IMR-90 (cell line): ENCODE results near the gene TENM4. TPM values are rescaled to one million over a fixed set of nuclear protein-coding genes. Genes with fewer than 3 reads are reported as not detected.

Experiments used
- ATAC-seq: fragments of 200-7000 bp; cut with Tn5 transposase; 2 replicates; pipeline ENCODE4 v1.9.1; 2020; ENCODE audit warnings: low read depth, mild to moderate bottlenecking, moderate library complexity
- BruUV-seq: library from RNA; stranded (reverse); fragments of 400-500 nt; replicated peaks from 2 replicates; lab custom pipeline; 2021; lab: Mats Ljungman, UMichigan
- CTCF ChIA-PET: fragments of 300-600 bp; formaldehyde crosslinking; extraction: SDS; loops from one replicate; lab custom pipeline; 2021; ENCODE audit warnings: antibody characterized with exemption; lab: Yijun Ruan, JAX
- POLR2A ChIA-PET: fragments of 300-600 bp; sonication (Branson Sonifier 250); formaldehyde crosslinking; loops from one replicate; lab custom pipeline; 2022; ENCODE audit warnings: antibody characterized with exemption; ENCODE audit not compliant: unreplicated experiment; lab: Charles Lee
- DNase-seq: peaks from one replicate; pipeline ENCODE4 v3.0.0; 2013
- H2AFZ ChIP-seq: replicated peaks from 2 replicates; pipeline ENCODE3; 2013; ENCODE audit warnings: low read length, mild to moderate bottlenecking; ENCODE audit not compliant: poor library complexity
- H2AK5ac ChIP-seq: 2 replicates; pipeline ENCODE4 v1.6.1; 2013; ENCODE audit warnings: low read depth, low read length, inconsistent platforms
- H2AK9ac ChIP-seq: replicated peaks from 2 replicates; pipeline ENCODE3; 2013; ENCODE audit warnings: mild to moderate bottlenecking, low read depth, low read length, moderate library complexity; ENCODE audit not compliant: poor library complexity
- H2BK120ac ChIP-seq: 2 replicates; pipeline ENCODE4 v1.6.1; 2013; ENCODE audit warnings: low read depth, low read length, inconsistent platforms
- H2BK15ac ChIP-seq: 3 replicates; pipeline ENCODE4 v1.6.1; 2013; ENCODE audit warnings: low read depth, low read length, inconsistent platforms
- H2BK20ac ChIP-seq: 2 replicates; pipeline ENCODE4 v1.6.1; 2013; ENCODE audit warnings: low read depth, mild to moderate bottlenecking, inconsistent platforms, low read length, moderate library complexity
- H2BK5ac ChIP-seq: 2 replicates; pipeline ENCODE4 v1.6.1; 2013; ENCODE audit warnings: mild to moderate bottlenecking, low read depth, low read length, inconsistent platforms; ENCODE audit not compliant: poor library complexity, severe bottlenecking
- H3K14ac ChIP-seq: replicated peaks from 2 replicates; pipeline ENCODE4 v1.6.1; 2013; ENCODE audit warnings: low read depth, low read length, inconsistent platforms
- H3K18ac ChIP-seq: 2 replicates; pipeline ENCODE4 v1.6.1; 2013; ENCODE audit warnings: low read depth, low read length, control low read depth
- H3K23ac ChIP-seq: 2 replicates; pipeline ENCODE4 v1.6.1; 2013; ENCODE audit warnings: low read depth, low read length, inconsistent platforms
- H3K27ac ChIP-seq: 2 replicates; pipeline ENCODE4 v1.5.1; 2013; ENCODE audit warnings: mild to moderate bottlenecking, control low read depth, low read length; ENCODE audit not compliant: insufficient read depth
- H3K27me3 ChIP-seq: 2 replicates; pipeline ENCODE4 v1.6.1; 2013; ENCODE audit warnings: low read length; ENCODE audit not compliant: control insufficient read depth, insufficient read depth
- H3K36me3 ChIP-seq: 2 replicates; pipeline ENCODE4 v1.6.1; 2013; ENCODE audit warnings: low read length, mixed read lengths; ENCODE audit not compliant: control insufficient read depth, insufficient read depth
- H3K4ac ChIP-seq: 2 replicates; pipeline ENCODE4 v1.6.1; 2013; ENCODE audit warnings: low read depth, low read length, inconsistent platforms
- H3K4me1 ChIP-seq: 2 replicates; pipeline ENCODE4 v1.6.1; 2013; ENCODE audit warnings: low read length, mixed read lengths; ENCODE audit not compliant: control insufficient read depth, insufficient read depth
- H3K4me2 ChIP-seq: 2 replicates; pipeline ENCODE4 v1.6.1; 2013; ENCODE audit warnings: low read depth, mild to moderate bottlenecking, control low read depth, low read length, moderate library complexity
- H3K4me3 ChIP-seq: 2 replicates; pipeline ENCODE4 v1.5.1; 2013; ENCODE audit warnings: low read depth, mild to moderate bottlenecking, control low read depth, low read length, moderate library complexity; ENCODE audit not compliant: insufficient read depth
- H3K56ac ChIP-seq: 2 replicates; pipeline ENCODE4 v1.6.1; 2013; ENCODE audit warnings: low read length, inconsistent platforms; ENCODE audit not compliant: insufficient read depth; ENCODE audit errors: extremely low read depth
- H3K79me1 ChIP-seq, 2 experiments: 2 replicates each; pipeline ENCODE4 v1.6.1; 2013; ENCODE audit warnings: low read length in 2 of 2, inconsistent platforms in 1 of 2, low read depth in 1 of 2
- H3K9ac ChIP-seq: 2 replicates; pipeline ENCODE4 v1.6.1; 2013; ENCODE audit warnings: low read depth, low read length, control low read depth
- H3K9me1 ChIP-seq: 2 replicates; pipeline ENCODE4 v1.6.1; 2013; ENCODE audit warnings: low read length, inconsistent platforms; ENCODE audit not compliant: insufficient read depth
- H3K9me3 ChIP-seq: 2 replicates; pipeline ENCODE4 v1.6.1; 2013; ENCODE audit warnings: low read length; ENCODE audit not compliant: control insufficient read depth, insufficient read depth
- H4K20me1 ChIP-seq: 2 replicates; pipeline ENCODE4 v1.6.1; 2013; ENCODE audit warnings: low read length, inconsistent platforms; ENCODE audit not compliant: insufficient read depth
- H4K5ac ChIP-seq: 2 replicates; pipeline ENCODE4 v1.6.1; 2013; ENCODE audit warnings: mild to moderate bottlenecking, low read depth, low read length, control low read depth
- H4K8ac ChIP-seq, 2 experiments: 2 replicates each; pipeline ENCODE4 v1.6.1; 2013; ENCODE audit warnings: low read depth in 2 of 2, low read length in 2 of 2, control low read depth in 1 of 2, inconsistent platforms in 1 of 2
- H4K91ac ChIP-seq: 2 replicates; pipeline ENCODE4 v1.6.1; 2013; ENCODE audit warnings: low read depth, low read length, inconsistent platforms; ENCODE audit not compliant: insufficient read depth
- CEBPB ChIP-seq: IDR thresholded peaks from 2 replicates; pipeline ENCODE4 v1.6.1; 2012; ENCODE audit warnings: low read depth, low read length, improper control_type of control experiment
- CHD1 ChIP-seq: IDR thresholded peaks from 2 replicates; pipeline ENCODE4 v1.6.1; 2012; ENCODE audit warnings: low read depth, low read length, improper control_type of control experiment
- MAFK ChIP-seq: IDR thresholded peaks from 2 replicates; pipeline ENCODE4 v1.6.1; 2012; ENCODE audit warnings: low read depth, low read length, improper control_type of control experiment
- MAZ ChIP-seq: IDR thresholded peaks from 2 replicates; pipeline ENCODE4 v1.6.1; 2012; ENCODE audit warnings: low read depth, mild to moderate bottlenecking, low read length, improper control_type of control experiment, moderate library complexity, borderline replicate concordance
- NFE2L2 ChIP-seq: fragments of 150-350 bp; IDR thresholded peaks from 2 replicates; pipeline ENCODE4 v1.6.1; 2016; ENCODE audit warnings: low read depth, mild to moderate bottlenecking, low read length
- RAD21 ChIP-seq: IDR thresholded peaks from 2 replicates; pipeline ENCODE4 v1.6.1; 2012; ENCODE audit warnings: low read length, improper control_type of control experiment
- RCOR1 ChIP-seq: IDR thresholded peaks from 2 replicates; pipeline ENCODE4 v1.6.1; 2012; ENCODE audit warnings: mild to moderate bottlenecking, low read length, improper control_type of control experiment; ENCODE audit not compliant: insufficient replicate concordance
- WGBS, 2 experiments: methylation state at CpG; one replicate each; pipeline versions ENCODE4 v1.1.5 to v1.1.7; 2013; ENCODE audit warnings: missing lambda C conversion rate in 2 of 2; ENCODE audit not compliant: insufficient read length in 1 of 2; ENCODE audit errors: extremely low coverage in 2 of 2; 5-methylcytosine and 5-hydroxymethylcytosine counted together
- dilution Hi-C: fragments of 300-500 bp; cut with HindIII; formaldehyde crosslinking; loops from one replicate; pipeline ENCODE4 v1.14.3; 2018; ENCODE audit warnings: low sequenced_read_pairs; ENCODE audit not compliant: unreplicated experiment
- in situ Hi-C: fragments of 300-500 bp; cut with MboI; formaldehyde crosslinking; loops from 3 replicates; pipeline ENCODE4 v1.14.3; 2019; ENCODE audit warnings: low sequenced_read_pairs, inconsistent platforms, mixed read lengths
- intact Hi-C: fragments of 100-400 bp; cut with micrococcal nuclease; formaldehyde crosslinking; loops from 2 replicates; pipeline ENCODE4 v1.10.0; 2022
- polyA plus RNA-seq, 3 experiments: library from polyadenylated mRNA; depleted of rRNA; stranded (reverse); fragments of >200 nt; gene quantifications; 2 replicates each; pipeline ENCODE4 v1.2.3, GENCODE V29; 2012; ENCODE audit warnings: low replicate concordance in 1 of 3
- total RNA-seq: library from RNA; depleted of rRNA; stranded (reverse); fragments of >200 nt; gene quantifications from 2 replicates; pipeline ENCODE4 v1.2.3, GENCODE V29; 2012
- TF ChIP-seq, protein P1 (sequence below): fragments of 150-350 bp; IDR thresholded peaks from 2 replicates; pipeline ENCODE4 v1.6.1; 2017; ENCODE audit warnings: mild to moderate bottlenecking, antibody characterized with exemption, low read length, low read depth
- TF ChIP-seq, protein P2 (sequence below): conservative IDR thresholded peaks from 2 replicates; pipeline ENCODE4 v1.5.1; 2012; ENCODE audit warnings: mild to moderate bottlenecking, low read depth, low read length, improper control_type of control experiment

The TENM4 gene
- total and polyA plus RNA-seq, 2 of the 4 experiments (the other 2 are of a cell fraction), result 7.4 to 9.0 TPM

DNA sequence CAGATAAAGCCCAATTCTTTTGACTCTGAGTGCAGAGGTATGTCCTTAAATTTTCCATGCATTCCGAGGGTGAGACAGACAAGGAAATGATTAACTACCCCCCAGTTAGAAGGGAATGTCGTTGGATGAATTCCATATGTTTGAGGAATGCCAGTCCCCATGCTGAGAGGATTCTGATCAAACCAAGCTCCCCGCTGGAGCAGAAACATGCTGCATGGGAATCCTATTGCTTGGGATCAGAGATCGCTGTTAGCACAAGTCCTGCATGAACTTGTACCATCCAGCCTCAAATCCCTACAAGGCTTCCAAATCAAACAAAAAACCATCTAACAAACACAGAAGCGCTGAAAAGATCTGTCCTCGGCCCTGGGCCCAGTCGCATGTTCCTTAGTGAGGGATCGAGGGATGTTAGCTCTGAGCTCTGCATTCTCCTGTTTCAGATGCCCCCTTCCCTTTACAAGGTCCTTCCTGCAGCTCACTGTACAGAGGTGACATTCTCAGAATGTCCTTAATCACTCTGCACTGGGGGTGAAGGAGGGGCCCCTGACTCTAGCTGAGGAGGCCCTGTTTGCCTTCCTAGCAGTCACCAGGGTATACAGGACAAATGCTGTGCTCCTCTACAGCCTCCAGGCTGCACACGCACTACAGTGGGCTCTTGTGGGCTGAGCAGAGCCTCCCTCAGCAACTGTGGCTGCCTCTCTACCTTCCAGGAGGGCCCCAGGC, 353.4 kb downstream of the TENM4 start:
- WGBS, 2 experiments, result 20% methylated on average over 1 of the region's 9 CpGs; no CpG with 5 or more reads in 1 of the 2 experiments

More for the DNA sequence above, 353.4 kb downstream of the TENM4 start:
- Histone ChIP-seq H2BK15ac (peak overlapping the region; percentile 67; the same call in 1 of the 3 replicates), H3K4me3 (no peak overlapping the region), H3K36me3 (no peaks in the 10 kb centered on the region), H2AFZ (peak overlapping the region; percentile 71), H3K9me3 (no peaks in the 10 kb centered on the region), H2BK5ac (peak overlapping the region; percentile 3), H3K9ac (peak overlapping the region; percentile 27; the same call in 1 of the 2 replicates), H4K5ac (peak overlapping the region; percentile 86), H3K23ac (peak overlapping the region; percentile 67; the same call in 1 of the 2 replicates), H3K27me3 (no peaks in the 10 kb centered on the region), H3K27ac (peak overlapping the region; percentile 62; the same call in 1 of the 2 replicates), H3K18ac (peak overlapping the region; percentile 71), H3K9me1 (peaks cover 24% of the 10 kb centered on the region), H2AK9ac (peak overlapping the region; percentile 32), H2BK20ac (peak overlapping the region; percentile 68), H4K20me1 (peaks cover 3% of the 10 kb centered on the region; the same call in 1 of the 2 replicates), H3K14ac (peak overlapping the region; percentile 54), H3K79me1 (no peaks in the 10 kb centered on the region), H3K4me1 (peaks cover 22% of the 10 kb centered on the region), H2AK5ac (peak overlapping the region; percentile 65), H3K4ac (peak overlapping the region; percentile 84), H3K4me2 (peak overlapping the region; percentile 4), H4K91ac (peak overlapping the region; percentile 86), H3K56ac (0 out of 2 replicates have a peak overlapping the region, but pooled peaks have one; percentile 8), H2BK120ac (peak overlapping the region; percentile 86), H4K8ac (peak overlapping the region; percentile 56 to 65; a peak in 2 of 4 replicates)
- DNase-seq (peak; percentile 62), ATAC-seq (peak; percentile 69)
- in situ Hi-C loops (no loop called here), intact Hi-C loops (loop anchor here (5.0 to 10.0 kb wide), 2 partner anchors 125 to 293 kb away; no protein-coding TSS in a partner anchor), dilution Hi-C loops (no loop called here)
- ChIA-PET POLR2A (no interaction called here), CTCF (interaction anchor here (0.6 to 2.0 kb wide), 6 partner anchors 12 to 442 kb away, joined by 3 to 8 read pairs (median 4); no protein-coding TSS in a partner anchor)
- no TSS peak for BruUV-seq
- TF ChIP-seq CEBPB, result no peak
- no peak for TF ChIP-seq RAD21
- TF ChIP-seq NFE2L2, result no peak
- TF ChIP-seq, protein P1, sequence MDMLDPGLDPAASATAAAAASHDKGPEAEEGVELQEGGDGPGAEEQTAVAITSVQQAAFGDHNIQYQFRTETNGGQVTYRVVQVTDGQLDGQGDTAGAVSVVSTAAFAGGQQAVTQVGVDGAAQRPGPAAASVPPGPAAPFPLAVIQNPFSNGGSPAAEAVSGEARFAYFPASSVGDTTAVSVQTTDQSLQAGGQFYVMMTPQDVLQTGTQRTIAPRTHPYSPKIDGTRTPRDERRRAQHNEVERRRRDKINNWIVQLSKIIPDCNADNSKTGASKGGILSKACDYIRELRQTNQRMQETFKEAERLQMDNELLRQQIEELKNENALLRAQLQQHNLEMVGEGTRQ, result no peak
- no peak for TF ChIP-seq MAZ
- no peak for TF ChIP-seq RCOR1
- TF ChIP-seq MAFK, result no peak
- TF ChIP-seq, protein P2, sequence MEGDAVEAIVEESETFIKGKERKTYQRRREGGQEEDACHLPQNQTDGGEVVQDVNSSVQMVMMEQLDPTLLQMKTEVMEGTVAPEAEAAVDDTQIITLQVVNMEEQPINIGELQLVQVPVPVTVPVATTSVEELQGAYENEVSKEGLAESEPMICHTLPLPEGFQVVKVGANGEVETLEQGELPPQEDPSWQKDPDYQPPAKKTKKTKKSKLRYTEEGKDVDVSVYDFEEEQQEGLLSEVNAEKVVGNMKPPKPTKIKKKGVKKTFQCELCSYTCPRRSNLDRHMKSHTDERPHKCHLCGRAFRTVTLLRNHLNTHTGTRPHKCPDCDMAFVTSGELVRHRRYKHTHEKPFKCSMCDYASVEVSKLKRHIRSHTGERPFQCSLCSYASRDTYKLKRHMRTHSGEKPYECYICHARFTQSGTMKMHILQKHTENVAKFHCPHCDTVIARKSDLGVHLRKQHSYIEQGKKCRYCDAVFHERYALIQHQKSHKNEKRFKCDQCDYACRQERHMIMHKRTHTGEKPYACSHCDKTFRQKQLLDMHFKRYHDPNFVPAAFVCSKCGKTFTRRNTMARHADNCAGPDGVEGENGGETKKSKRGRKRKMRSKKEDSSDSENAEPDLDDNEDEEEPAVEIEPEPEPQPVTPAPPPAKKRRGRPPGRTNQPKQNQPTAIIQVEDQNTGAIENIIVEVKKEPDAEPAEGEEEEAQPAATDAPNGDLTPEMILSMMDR, result no peak
- TF ChIP-seq CHD1, result no peak
